ENCODE results near the gene MED13L.

GRCh38 chr12:115949675-115950074 lies 327.8 kb downstream of the MED13L start:
- TF ChIP-seq EZH2 (IDR thresholded peaks at IDR 0.05; ENCODE audit: insufficient read depth, poor library complexity, severe bottlenecking) = no peak
- TF ChIP-seq EZH2phosphoT487 (IDR thresholded peaks at IDR 0.05; ENCODE audit: insufficient read depth, low read depth) = no peak
